ENCODE data around the gene PAK5. TPM values are rescaled to one million over a fixed set of nuclear protein-coding genes. Genes with fewer than 3 reads are reported as not detected.

Gene PAK5
- total RNA-seq, 5 donors from 2014 or later (not counting 1 experiment from before 2014, with no cell fraction given) = not detected

- DNase-seq (no peak), ATAC-seq (replicated peaks in 1 of 4) (no peak)
- Mint-ChIP-seq H3K27me3 (peaks cover 0 to 2% of the 10 kb centered on the region in 2 donors), H3K4me1 (no peaks in the 10 kb centered on the region), H3K36me3 (no peaks in the 10 kb centered on the region), H3K27ac (no peak overlapping the region), H3K4me3 (no peak overlapping the region), H3K9me3 (peaks cover 0 to 9% (median 3%) of the 10 kb centered on the region in 3 donors)
- no peak overlapping the region for H3K4me3 ChIP-seq (ENCODE audit: control insufficient read depth in 1 of 2, extremely low read depth in 1 of 2, low read length in 1 of 2)
- H3K9me3 ChIP-seq = no peaks in the 10 kb centered on the region
- H3K36me3 ChIP-seq (ENCODE audit: control insufficient read depth in 2 of 2, extremely low read depth in 1 of 2, insufficient read depth in 1 of 2, low read length in 1 of 2) = no peaks in the 10 kb centered on the region
- H3K27me3 ChIP-seq (replicated peaks in 1 of 2; ENCODE audit: control insufficient read depth in 2 of 2, extremely low read depth in 1 of 2, insufficient read depth in 2 of 2, low read length in 1 of 2) = no peaks in the 10 kb centered on the region
- ChIA-PET POLR2A (no interaction called here), CTCF (no interaction called here)
- WGBS (ENCODE audit: insufficient coverage) = no CpG with 5 or more reads among the region's 3 CpGs
- H3K27ac ChIP-seq (ENCODE audit: low read length) = no peak overlapping the region
- H3K4me1 ChIP-seq (ENCODE audit: control insufficient read depth in 1 of 2, extremely low read depth in 1 of 2, insufficient read depth in 2 of 2, low read length in 2 of 2) = no peaks in the 10 kb centered on the region
These were observed 31.7 kb downstream of the PAK5 start for GRCh38 chr20:9807136-9807535.

DNA sequence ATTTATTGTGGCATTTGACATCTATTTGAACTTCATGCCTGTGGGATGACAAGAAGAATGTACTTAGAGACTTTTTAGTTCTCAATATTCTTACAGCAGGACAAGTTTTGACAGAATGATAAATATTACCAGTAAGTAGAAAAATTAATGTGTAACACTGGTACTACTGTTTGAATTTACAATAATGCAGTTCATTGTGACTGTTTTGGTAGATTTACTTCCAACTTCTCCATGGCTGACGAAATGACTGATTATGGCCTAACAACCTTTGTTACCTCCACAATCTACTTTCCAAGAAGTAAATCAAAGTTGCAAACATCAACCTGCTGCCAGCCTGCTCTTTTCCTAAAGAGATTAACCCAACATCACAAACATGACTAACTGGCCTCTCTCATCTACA is 38.5 kb downstream of the PAK5 start:
- H3K4me1 Mint-ChIP-seq = no peaks in the 10 kb centered on the region
- CTCF ChIA-PET = no interaction called here

GRCh38 chr20:9794831-9795230 is 44.0 kb downstream of the PAK5 start:
- no peaks in the 10 kb centered on the region for H3K4me1 Mint-ChIP-seq
- H3K36me3 Mint-ChIP-seq = no peaks in the 10 kb centered on the region
- H3K9me3 Mint-ChIP-seq = peaks cover 0 to 15% (median 1%) of the 10 kb centered on the region in 3 donors
- Histone ChIP-seq H3K4me1 (ENCODE audit: control insufficient read depth in 1 of 2, extremely low read depth in 1 of 2, insufficient read depth in 2 of 2, low read length in 2 of 2) (no peaks in the 10 kb centered on the region), H3K9me3 (no peaks in the 10 kb centered on the region), H3K36me3 (ENCODE audit: control insufficient read depth in 2 of 2, extremely low read depth in 1 of 2, insufficient read depth in 1 of 2, low read length in 1 of 2) (no peaks in the 10 kb centered on the region), H3K27ac (ENCODE audit: low read length) (no peak overlapping the region), H3K27me3 (replicated peaks in 1 of 2; ENCODE audit: control insufficient read depth in 2 of 2, extremely low read depth in 1 of 2, insufficient read depth in 2 of 2, low read length in 1 of 2) (no peaks in the 10 kb centered on the region), H3K4me3 (ENCODE audit: control insufficient read depth in 1 of 2, extremely low read depth in 1 of 2, low read length in 1 of 2) (no peak overlapping the region)
- ChIA-PET CTCF (no interaction called here), POLR2A (no interaction called here)
- H3K27me3 Mint-ChIP-seq = no peaks in the 10 kb centered on the region
- no peak overlapping the region for H3K27ac Mint-ChIP-seq
- no peak for DNase-seq
- no peak overlapping the region for H3K4me3 Mint-ChIP-seq
- no peak for ATAC-seq (replicated peaks in 1 of 4)
- 92% methylated on average over 3 of the region's 3 CpGs for WGBS (ENCODE audit: insufficient coverage)

More for the DNA sequence above, 38.5 kb downstream of the PAK5 start:
- Histone ChIP-seq H3K36me3 (ENCODE audit: control insufficient read depth in 2 of 2, extremely low read depth in 1 of 2, insufficient read depth in 1 of 2, low read length in 1 of 2) (no peaks in the 10 kb centered on the region), H3K4me1 (ENCODE audit: control insufficient read depth in 1 of 2, extremely low read depth in 1 of 2, insufficient read depth in 2 of 2, low read length in 2 of 2) (no peaks in the 10 kb centered on the region), H3K27me3 (replicated peaks in 1 of 2; ENCODE audit: control insufficient read depth in 2 of 2, extremely low read depth in 1 of 2, insufficient read depth in 2 of 2, low read length in 1 of 2) (no peaks in the 10 kb centered on the region), H3K9me3 (no peaks in the 10 kb centered on the region), H3K27ac (ENCODE audit: low read length) (no peak overlapping the region), H3K4me3 (ENCODE audit: control insufficient read depth in 1 of 2, extremely low read depth in 1 of 2, low read length in 1 of 2) (no peak overlapping the region)
- no peak overlapping the region for H3K4me3 Mint-ChIP-seq
- ATAC-seq (replicated peaks in 1 of 4) (no peak), DNase-seq (no peak)
- no peaks in the 10 kb centered on the region for H3K27me3 Mint-ChIP-seq
- no peak overlapping the region for H3K27ac Mint-ChIP-seq
- POLR2A ChIA-PET = no interaction called here
- no CpG with 5 or more reads among the region's 1 CpG for WGBS (ENCODE audit: insufficient coverage)
- no peaks in the 10 kb centered on the region for H3K36me3 Mint-ChIP-seq
- peaks cover 0 to 12% (median 3%) of the 10 kb centered on the region in 3 donors for H3K9me3 Mint-ChIP-seq

DNA sequence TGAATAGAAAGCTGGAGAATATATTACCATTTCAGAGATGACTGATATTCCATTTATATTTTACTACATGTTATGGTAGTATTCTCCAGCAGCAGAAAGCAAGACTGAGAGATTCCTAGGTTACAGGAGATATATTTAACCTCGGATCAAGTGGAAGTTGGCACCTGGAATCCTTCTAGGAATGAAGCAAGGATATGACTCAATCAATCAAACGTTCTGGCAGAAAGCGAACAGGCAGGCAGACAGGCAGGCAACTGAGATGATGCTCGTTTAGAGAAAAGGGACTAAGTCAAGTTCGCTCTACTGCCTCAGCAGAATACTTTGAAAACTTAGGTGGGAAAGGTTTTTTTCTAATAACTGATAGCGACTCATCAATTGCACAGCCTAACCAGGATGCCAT is 46.2 kb downstream of the PAK5 start:
- Mint-ChIP-seq H3K27ac (no peak overlapping the region), H3K27me3 (no peaks in the 10 kb centered on the region), H3K4me1 (no peaks in the 10 kb centered on the region), H3K9me3 (peaks cover 0 to 9% (median 1%) of the 10 kb centered on the region in 3 donors), H3K36me3 (no peaks in the 10 kb centered on the region), H3K4me3 (no peak overlapping the region)
- 81% methylated on average over 3 of the region's 6 CpGs for WGBS (ENCODE audit: insufficient coverage)
- no peaks in the 10 kb centered on the region for H3K4me1 ChIP-seq (ENCODE audit: control insufficient read depth in 1 of 2, extremely low read depth in 1 of 2, insufficient read depth in 2 of 2, low read length in 2 of 2)
- ATAC-seq (replicated peaks in 1 of 4) (no peak), DNase-seq (no peak)
- H3K27ac ChIP-seq (ENCODE audit: low read length) = no peak overlapping the region
- H3K9me3 ChIP-seq = no peaks in the 10 kb centered on the region
- H3K27me3 ChIP-seq (replicated peaks in 1 of 2; ENCODE audit: control insufficient read depth in 2 of 2, extremely low read depth in 1 of 2, insufficient read depth in 2 of 2, low read length in 1 of 2) = no peaks in the 10 kb centered on the region
- CTCF ChIA-PET = no interaction called here
- no peaks in the 10 kb centered on the region for H3K36me3 ChIP-seq (ENCODE audit: control insufficient read depth in 2 of 2, extremely low read depth in 1 of 2, insufficient read depth in 1 of 2, low read length in 1 of 2)
- POLR2A ChIA-PET = no interaction called here
- no peak overlapping the region for H3K4me3 ChIP-seq (ENCODE audit: control insufficient read depth in 1 of 2, extremely low read depth in 1 of 2, low read length in 1 of 2)

- Mint-ChIP-seq H3K36me3 (no peaks in the 10 kb centered on the region), H3K9me3 (peaks cover 0 to 3% (median 0%) of the 10 kb centered on the region in 3 donors), H3K27me3 (no peaks in the 10 kb centered on the region), H3K27ac (no peak overlapping the region), H3K4me3 (no peak overlapping the region), H3K4me1 (no peaks in the 10 kb centered on the region)
- Histone ChIP-seq H3K4me1 (ENCODE audit: control insufficient read depth in 1 of 2, extremely low read depth in 1 of 2, insufficient read depth in 2 of 2, low read length in 2 of 2) (no peaks in the 10 kb centered on the region), H3K27me3 (replicated peaks in 1 of 2; ENCODE audit: control insufficient read depth in 2 of 2, extremely low read depth in 1 of 2, insufficient read depth in 2 of 2, low read length in 1 of 2) (no peaks in the 10 kb centered on the region), H3K4me3 (ENCODE audit: control insufficient read depth in 1 of 2, extremely low read depth in 1 of 2, low read length in 1 of 2) (no peak overlapping the region), H3K27ac (ENCODE audit: low read length) (no peak overlapping the region), H3K36me3 (ENCODE audit: control insufficient read depth in 2 of 2, extremely low read depth in 1 of 2, insufficient read depth in 1 of 2, low read length in 1 of 2) (no peaks in the 10 kb centered on the region), H3K9me3 (no peaks in the 10 kb centered on the region)
- no peak for DNase-seq
- no peak for ATAC-seq (replicated peaks in 1 of 4)
- CTCF ChIA-PET = no interaction called here
- POLR2A ChIA-PET = interaction anchor here in 1 of 2 donors (0.6 kb wide), 1 partner anchor 1155 kb away, joined by 3 read pairs; no protein-coding TSS in a partner anchor
- WGBS (ENCODE audit: insufficient coverage) = 100% methylated on average over 1 of the region's 2 CpGs
These were observed 49.7 kb downstream of the PAK5 start for GRCh38 chr20:9789131-9789530.

DNA sequence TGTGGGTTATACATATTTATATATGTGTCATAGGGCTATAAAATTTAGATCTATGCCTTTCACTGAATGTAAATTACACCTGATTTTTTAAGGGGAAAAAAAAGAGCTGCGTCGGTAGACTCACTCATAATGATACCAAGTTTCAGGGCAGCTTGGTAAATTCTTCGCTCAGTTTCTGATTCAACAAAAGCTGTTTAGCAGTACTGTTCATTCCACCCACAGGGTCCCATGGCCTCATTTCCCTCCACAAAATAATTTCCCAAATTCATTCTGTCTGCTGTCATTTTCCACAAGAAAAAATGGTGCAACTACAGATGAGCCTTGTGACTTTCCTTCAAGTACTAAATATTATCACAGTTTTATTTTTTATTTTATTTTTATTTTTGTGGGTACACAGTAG is 63.7 kb downstream of the PAK5 start:
- H3K9me3 Mint-ChIP-seq = peaks cover 7 to 15% (median 13%) of the 10 kb centered on the region in 3 donors
- Histone ChIP-seq H3K9me3 (no peaks in the 10 kb centered on the region), H3K27me3 (replicated peaks in 1 of 2; ENCODE audit: control insufficient read depth in 2 of 2, extremely low read depth in 1 of 2, insufficient read depth in 2 of 2, low read length in 1 of 2) (no peaks in the 10 kb centered on the region), H3K27ac (ENCODE audit: low read length) (no peak overlapping the region), H3K36me3 (ENCODE audit: control insufficient read depth in 2 of 2, extremely low read depth in 1 of 2, insufficient read depth in 1 of 2, low read length in 1 of 2) (no peaks in the 10 kb centered on the region), H3K4me3 (ENCODE audit: control insufficient read depth in 1 of 2, extremely low read depth in 1 of 2, low read length in 1 of 2) (no peak overlapping the region), H3K4me1 (ENCODE audit: control insufficient read depth in 1 of 2, extremely low read depth in 1 of 2, insufficient read depth in 2 of 2, low read length in 2 of 2) (no peaks in the 10 kb centered on the region)
- H3K4me3 Mint-ChIP-seq = no peak overlapping the region
- DNase-seq (no peak), ATAC-seq (replicated peaks in 1 of 4) (no peak)
- WGBS (ENCODE audit: insufficient coverage) = 73% methylated on average over 3 of the region's 3 CpGs
- POLR2A ChIA-PET = no interaction called here
- no peaks in the 10 kb centered on the region for H3K4me1 Mint-ChIP-seq
- no peak overlapping the region for H3K27ac Mint-ChIP-seq
- H3K27me3 Mint-ChIP-seq = no peaks in the 10 kb centered on the region
- CTCF ChIA-PET = no interaction called here
- no peaks in the 10 kb centered on the region for H3K36me3 Mint-ChIP-seq

DNA sequence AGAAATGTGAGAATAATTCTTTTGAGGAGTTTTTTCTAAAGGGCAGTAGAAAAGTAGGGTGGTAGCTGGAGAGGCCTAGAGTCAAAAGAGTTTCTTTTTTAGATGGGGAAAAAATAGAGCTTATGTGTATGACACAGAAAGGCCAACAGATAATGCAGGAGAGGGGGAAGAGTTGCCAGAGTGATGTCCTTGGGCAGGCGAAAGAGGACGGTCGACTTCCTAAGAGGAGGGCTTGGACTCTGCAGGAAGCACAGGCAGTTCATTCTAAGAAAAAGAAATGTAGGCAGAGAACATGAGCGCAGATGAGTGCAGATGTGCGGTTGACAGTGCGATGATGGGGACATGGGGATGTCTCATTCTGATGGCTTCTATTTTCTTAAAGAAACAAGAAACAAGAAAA is 68.9 kb downstream of the PAK5 start:
- 94% methylated on average over 6 of the region's 6 CpGs for WGBS (ENCODE audit: insufficient coverage)
- ATAC-seq (replicated peaks in 1 of 4) (no peak), DNase-seq (no peak)
- Mint-ChIP-seq H3K36me3 (no peaks in the 10 kb centered on the region), H3K4me3 (no peak overlapping the region), H3K27ac (no peak overlapping the region), H3K9me3 (peaks cover 1 to 18% (median 17%) of the 10 kb centered on the region in 3 donors), H3K27me3 (no peaks in the 10 kb centered on the region), H3K4me1 (no peaks in the 10 kb centered on the region)
- H3K27me3 ChIP-seq (replicated peaks in 1 of 2; ENCODE audit: control insufficient read depth in 2 of 2, extremely low read depth in 1 of 2, insufficient read depth in 2 of 2, low read length in 1 of 2) = no peaks in the 10 kb centered on the region
- no peaks in the 10 kb centered on the region for H3K9me3 ChIP-seq
- H3K36me3 ChIP-seq (ENCODE audit: control insufficient read depth in 2 of 2, extremely low read depth in 1 of 2, insufficient read depth in 1 of 2, low read length in 1 of 2) = no peaks in the 10 kb centered on the region
- POLR2A ChIA-PET = interaction anchor here in 1 of 2 donors (0.5 kb wide), 1 partner anchor 1289 kb away, joined by 3 read pairs; no protein-coding TSS in a partner anchor
- H3K4me1 ChIP-seq (ENCODE audit: control insufficient read depth in 1 of 2, extremely low read depth in 1 of 2, insufficient read depth in 2 of 2, low read length in 2 of 2) = no peaks in the 10 kb centered on the region
- CTCF ChIA-PET = no interaction called here
- no peak overlapping the region for H3K27ac ChIP-seq (ENCODE audit: low read length)
- no peak overlapping the region for H3K4me3 ChIP-seq (ENCODE audit: control insufficient read depth in 1 of 2, extremely low read depth in 1 of 2, low read length in 1 of 2)
